ENCODE data around the gene PPEF2.

The PPEF2 gene

GRCh38 chr4:75823812-75824211 is 78.4 kb downstream of the PPEF2 start:
- no peak for DNase-seq
- Histone ChIP-seq H3K4me3 (ENCODE audit: low read length) (no peak overlapping the region), H2AFZ (ENCODE audit: low read length) (no peak overlapping the region), H3K9ac (ENCODE audit: low read length) (no peak overlapping the region), H3K36me3 (replicated peaks; ENCODE audit: insufficient read depth, low read length) (no peaks in the 10 kb centered on the region), H3K79me2 (ENCODE audit: low read length) (no peaks in the 10 kb centered on the region), H3K4me2 (ENCODE audit: low read depth, low read length) (no peak overlapping the region), H3K27me3 (replicated peaks; ENCODE audit: insufficient read depth, low read length) (no peaks in the 10 kb centered on the region), H3K4me1 (ENCODE audit: low read length) (no peaks in the 10 kb centered on the region), H4K20me1 (ENCODE audit: insufficient read depth, low read length) (no peaks in the 10 kb centered on the region), H3F3A (ENCODE audit: insufficient read depth, low read length) (no peaks in the 10 kb centered on the region), H3K27ac (ENCODE audit: low read length) (no peak overlapping the region), H3K9me2 (replicated peaks; ENCODE audit: insufficient read depth, low read length) (no peaks in the 10 kb centered on the region), H3K9me3 (replicated peaks; ENCODE audit: insufficient read depth, low read length) (no peaks in the 10 kb centered on the region)
- TF ChIP-seq CTCF (IDR thresholded peaks at IDR 0.05; ENCODE audit: low read length) (no peak), EZH2phosphoT487 (IDR thresholded peaks at IDR 0.05; ENCODE audit: low read length) (no peak), EZH2 (optimal IDR thresholded peaks at IDR 0.05; ENCODE audit: low read depth, low read length) (no peak)

- Histone ChIP-seq H3K4me2 (ENCODE audit: low read depth, low read length) (no peak overlapping the region), H3K4me3 (ENCODE audit: low read length) (no peak overlapping the region), H4K20me1 (ENCODE audit: insufficient read depth, low read length) (no peaks in the 10 kb centered on the region), H3F3A (ENCODE audit: insufficient read depth, low read length) (no peaks in the 10 kb centered on the region), H3K9ac (ENCODE audit: low read length) (no peak overlapping the region), H3K9me2 (replicated peaks; ENCODE audit: insufficient read depth, low read length) (no peaks in the 10 kb centered on the region), H3K4me1 (ENCODE audit: low read length) (no peaks in the 10 kb centered on the region), H3K27me3 (replicated peaks; ENCODE audit: insufficient read depth, low read length) (no peaks in the 10 kb centered on the region), H3K79me2 (ENCODE audit: low read length) (no peaks in the 10 kb centered on the region), H3K27ac (ENCODE audit: low read length) (no peak overlapping the region), H3K9me3 (replicated peaks; ENCODE audit: insufficient read depth, low read length) (no peaks in the 10 kb centered on the region), H3K36me3 (replicated peaks; ENCODE audit: insufficient read depth, low read length) (no peaks in the 10 kb centered on the region), H2AFZ (ENCODE audit: low read length) (no peak overlapping the region)
- DNase-seq, result no peak
- TF ChIP-seq CTCF (IDR thresholded peaks at IDR 0.05; ENCODE audit: low read length) (no peak), EZH2phosphoT487 (IDR thresholded peaks at IDR 0.05; ENCODE audit: low read length) (no peak), EZH2 (optimal IDR thresholded peaks at IDR 0.05; ENCODE audit: low read depth, low read length) (no peak)
Observed at GRCh38 chr4:75822416-75822815, 79.8 kb downstream of the PPEF2 start.

- H4K20me1 ChIP-seq (ENCODE audit: insufficient read depth, low read length), result no peaks in the 10 kb centered on the region
- no peaks in the 10 kb centered on the region for H3K9me3 ChIP-seq (replicated peaks; ENCODE audit: insufficient read depth, low read length)
- no peak overlapping the region for H2AFZ ChIP-seq (ENCODE audit: low read length)
- H3F3A ChIP-seq (ENCODE audit: insufficient read depth, low read length), result no peaks in the 10 kb centered on the region
- no peaks in the 10 kb centered on the region for H3K9me2 ChIP-seq (replicated peaks; ENCODE audit: insufficient read depth, low read length)
- no peaks in the 10 kb centered on the region for H3K36me3 ChIP-seq (replicated peaks; ENCODE audit: insufficient read depth, low read length)
- H3K4me1 ChIP-seq (ENCODE audit: low read length), result no peaks in the 10 kb centered on the region
- no peaks in the 10 kb centered on the region for H3K27me3 ChIP-seq (replicated peaks; ENCODE audit: insufficient read depth, low read length)
- no peak overlapping the region for H3K4me2 ChIP-seq (ENCODE audit: low read depth, low read length)
- DNase-seq, result no peak
- H3K9ac ChIP-seq (ENCODE audit: low read length), result no peak overlapping the region
- no peak overlapping the region for H3K27ac ChIP-seq (ENCODE audit: low read length)
- no peak overlapping the region for H3K4me3 ChIP-seq (ENCODE audit: low read length)
- TF ChIP-seq EZH2phosphoT487 (IDR thresholded peaks at IDR 0.05; ENCODE audit: low read length), result no peak
- TF ChIP-seq EZH2 (optimal IDR thresholded peaks at IDR 0.05; ENCODE audit: low read depth, low read length), result no peak
- no peak for TF ChIP-seq CTCF (IDR thresholded peaks at IDR 0.05; ENCODE audit: low read length)
- no peaks in the 10 kb centered on the region for H3K79me2 ChIP-seq (ENCODE audit: low read length)
Observed at GRCh38 chr4:75821966-75822365, 80.3 kb downstream of the PPEF2 start.
